GM21390 (cell line): Measurements from ENCODE around the gene ZNF157.

ENCODE experiments used
- ATAC-seq: cut with Tn5 transposase; IDR thresholded peaks from one replicate; pipeline ENCODE4 v1.9.1; 2021; ENCODE audit not compliant: unreplicated experiment

ZNF157 gene

GRCh38 chrX:47446971-47447370 lies 76.6 kb downstream of the ZNF157 start:
- no peak for ATAC-seq

- no peak for ATAC-seq
Observed at GRCh38 chrX:47447607-47448006, 77.2 kb downstream of the ZNF157 start.

- ATAC-seq = no peak
Observed at GRCh38 chrX:47448165-47448806, 77.9 kb downstream of the ZNF157 start.

- ATAC-seq = no peak
Observed at GRCh38 chrX:47452112-47452511, 81.7 kb downstream of the ZNF157 start.

- no peak for ATAC-seq
Observed at GRCh38 chrX:47456080-47456479, 85.7 kb downstream of the ZNF157 start.

- no peak for ATAC-seq
Observed at GRCh38 chrX:47458528-47458927, 88.2 kb downstream of the ZNF157 start.

GRCh38 chrX:47460561-47460960 lies 90.2 kb downstream of the ZNF157 start:
- no peak for ATAC-seq
